GM19043 (cell line): ENCODE measurements around the gene ABCG1.

ENCODE experiments used
- ATAC-seq: cut with Tn5 transposase; IDR thresholded peaks from one replicate; pipeline ENCODE4 v1.9.1; 2021; ENCODE audit warnings: low read depth; ENCODE audit not compliant: unreplicated experiment

Gene ABCG1

GRCh38 chr21:42214081-42214750 lies 4.7 kb upstream of the ABCG1 start:
- ATAC-seq = no peak

GRCh38 chr21:42214921-42215320 lies 4.0 kb upstream of the ABCG1 start:
- ATAC-seq = no peak

GRCh38 chr21:42215942-42216725 lies 2.8 kb upstream of the ABCG1 start:
- ATAC-seq = no peak

GRCh38 chr21:42216726-42217572 lies 2.0 kb upstream of the ABCG1 start:
- no peak for ATAC-seq

- ATAC-seq = no peak
Measured at GRCh38 chr21:42219606-42220137, 732 bp downstream of the ABCG1 start.

- no peak for ATAC-seq
Measured at GRCh38 chr21:42220138-42220701, 1.3 kb downstream of the ABCG1 start.

GRCh38 chr21:42221581-42222345 lies 2.8 kb downstream of the ABCG1 start:
- ATAC-seq = no peak

- ATAC-seq = no peak
Measured at GRCh38 chr21:42222386-42222785, 3.4 kb downstream of the ABCG1 start.

- no peak for ATAC-seq
Measured at GRCh38 chr21:42222821-42223390, 4.0 kb downstream of the ABCG1 start.

GRCh38 chr21:42223826-42224575 lies 5.1 kb downstream of the ABCG1 start:
- ATAC-seq = no peak

GRCh38 chr21:42225042-42225441 lies 6.1 kb downstream of the ABCG1 start:
- ATAC-seq = no peak

- ATAC-seq = no peak
Measured at GRCh38 chr21:42225571-42226155, 6.7 kb downstream of the ABCG1 start.

- no peak for ATAC-seq
Measured at GRCh38 chr21:42226626-42227025, 7.7 kb downstream of the ABCG1 start.

GRCh38 chr21:42227909-42228708 lies 9.2 kb downstream of the ABCG1 start:
- peak; percentile 86 for ATAC-seq

GRCh38 chr21:42228709-42229220 lies 9.8 kb downstream of the ABCG1 start:
- ATAC-seq = no peak

- no peak for ATAC-seq
Measured at GRCh38 chr21:42229676-42230075, 10.7 kb downstream of the ABCG1 start.

GRCh38 chr21:42230178-42230577 lies 11.2 kb downstream of the ABCG1 start:
- no peak for ATAC-seq
